A549 (cell line): ENCODE results near the gene KDM6B. TPM values are rescaled to one million over a fixed set of nuclear protein-coding genes. Genes with fewer than 3 reads are reported as not detected.

Experiments
- ATAC-seq, 2 experiments: fragments of 200-7000 bp in 1 of 2; fragments of >200 bp in 1 of 2; cut with Nextera tagmentation in 1 of 2; cut with Tn5 transposase in 1 of 2; 3 replicates each; pipeline versions ENCODE4 v1.8.0 to v1.9.1; 2018 to 2020; ENCODE audit warnings: mild to moderate bottlenecking in 1 of 2, moderate library complexity in 1 of 2
- CTCF ChIA-PET: fragments of 300-600 bp; sonication (Branson Sonifier 250); formaldehyde crosslinking; extraction: SDS; loops from one replicate; lab custom pipeline; 2021; ENCODE audit warnings: antibody characterized with exemption, inconsistent platforms; lab: Yijun Ruan, JAX
- POLR2A ChIA-PET: fragments of 350-600 bp; formaldehyde crosslinking; extraction: SDS; loops from one replicate; lab custom pipeline; 2021; ENCODE audit warnings: antibody characterized with exemption, inconsistent platforms; lab: Yijun Ruan, JAX
- DNase-seq, 2 experiments: peaks; one replicate each; pipeline versions ENCODE4 v3.0.0 to v3.0.0-alpha.2; 2011 to 2016; ENCODE audit warnings: low read depth in 1 of 2, low spot score in 1 of 2
- FAIRE-seq: peaks from 2 replicates; lab custom pipeline; 2011; peaks lifted over from hg19 to GRCh38; lab: Jason Lieb, UNC
- H3K27ac ChIP-seq, 2 experiments: fragments of >200 bp; sonication (Bioruptor Twin); formaldehyde crosslinking; 3 replicates each; pipeline ENCODE4 v1.5.1; 2016 to 2017
- H3K4me1 ChIP-seq: fragments of >200 bp; sonication (Bioruptor Twin); formaldehyde crosslinking; 3 replicates; pipeline ENCODE4 v1.6.1; 2016
- H3K4me2 ChIP-seq: fragments of >200 bp; sonication (Bioruptor Twin); formaldehyde crosslinking; 3 replicates; pipeline ENCODE4 v1.6.1; 2016
- H3K4me3 ChIP-seq: fragments of >200 bp; sonication (Bioruptor Twin); formaldehyde crosslinking; 3 replicates; pipeline ENCODE4 v1.5.1; 2016
- H3K9me3 ChIP-seq: fragments of >200 bp; sonication (Bioruptor Twin); formaldehyde crosslinking; 3 replicates; pipeline ENCODE4 v1.6.1; 2016
- BHLHE40 ChIP-seq: IDR thresholded peaks from 2 replicates; pipeline ENCODE4 v1.6.1; 2012; ENCODE audit warnings: low read depth, low read length, inconsistent platforms
- CBX2 ChIP-seq: fragments of 200-600 bp; sonication (generic); IDR thresholded peaks from 2 replicates; pipeline ENCODE4 v1.6.1; 2016; ENCODE audit warnings: low read depth, mild to moderate bottlenecking, borderline replicate concordance
- CBX8 ChIP-seq: fragments of 200-600 bp; sonication (generic); IDR thresholded peaks from 2 replicates; pipeline ENCODE4 v1.6.1; 2016
- CEBPB ChIP-seq, 2 experiments: fragments of >200 bp in 1 of 2; sonication (Bioruptor Twin) in 1 of 2; formaldehyde crosslinking in 1 of 2; IDR thresholded peaks; 2 replicates each; pipeline ENCODE4 v1.6.1; 2012 to 2016
- CHD2 ChIP-seq: fragments of 150-350 bp; IDR thresholded peaks from 2 replicates; pipeline ENCODE4 v1.6.1; 2014; ENCODE audit warnings: low read length; ENCODE audit not compliant: partially characterized antibody
- HEYL ChIP-seq: fragments of 250-450 bp; sonication (Bioruptor Pico); IDR thresholded peaks from 2 replicates; pipeline ENCODE4 v1.8.0; 2021; ENCODE audit warnings: mild to moderate bottlenecking, moderate library complexity
- HOXA7 ChIP-seq: fragments of 250-450 bp; sonication (Bioruptor Pico); IDR thresholded peaks from 2 replicates; pipeline ENCODE4 v1.5.0; 2020; ENCODE audit warnings: mild to moderate bottlenecking, moderate library complexity
- MAFK ChIP-seq: fragments of 450-650 bp; IDR thresholded peaks from 2 replicates; pipeline ENCODE4 v1.6.1; 2014; ENCODE audit not compliant: partially characterized antibody
- NR3C1 ChIP-seq: fragments of >200 bp; sonication (Bioruptor Twin); formaldehyde crosslinking; IDR thresholded peaks from 3 replicates; pipeline ENCODE4 v1.6.1; 2017
- PHF8 ChIP-seq: fragments of 200-600 bp; sonication (generic); IDR thresholded peaks from 2 replicates; pipeline ENCODE4 v1.6.1; 2016; ENCODE audit warnings: low read depth, mild to moderate bottlenecking, antibody characterized with exemption, moderate library complexity, borderline replicate concordance
- POLR2A ChIP-seq: IDR thresholded peaks from 2 replicates; pipeline ENCODE4 v1.6.1; 2012; ENCODE audit warnings: mild to moderate bottlenecking, low read length
- POLR2AphosphoS2 ChIP-seq: conservative IDR thresholded peaks from 2 replicates; pipeline ENCODE4 v1.6.1; 2012; ENCODE audit warnings: low read length, improper control_type of control experiment, inconsistent platforms
- RARB ChIP-seq: fragments of 250-450 bp; sonication (Bioruptor Pico); IDR thresholded peaks from 2 replicates; pipeline ENCODE4 v1.8.0; 2021; ENCODE audit warnings: mild to moderate bottlenecking, moderate library complexity
- REST ChIP-seq: fragments of 200-600 bp; sonication (generic); IDR thresholded peaks from 2 replicates; pipeline ENCODE4 v1.6.1; 2016; ENCODE audit warnings: antibody characterized with exemption, mild to moderate bottlenecking, moderate library complexity
- ZSCAN20 ChIP-seq: fragments of 250-450 bp; sonication (Bioruptor Pico); IDR thresholded peaks from 2 replicates; pipeline ENCODE4 v1.8.0; 2022; ENCODE audit warnings: mild to moderate bottlenecking, moderate library complexity
- WGBS: methylation state at CpG from one replicate; pipeline ENCODE4 v1.1.6; 2017; ENCODE audit errors: missing lambda C conversion rate; 5-methylcytosine and 5-hydroxymethylcytosine counted together
- polyA plus RNA-seq, 4 experiments: library from polyadenylated mRNA; depleted of rRNA in 3 of 4; stranded (reverse); fragments of >200 nt; fragmentation: RNase III in 1 of 4; extraction: RNeasy Plus Mini Kit Qiagen cat#74134 plus additional on column Dnase treatment in 1 of 4; gene quantifications; 2 replicates in 3 of 4; 3 replicates in 1 of 4; pipeline ENCODE4 v1.2.3, GENCODE V29; 2011 to 2017
- TF ChIP-seq, protein P1 (sequence below): fragments of >200 bp; sonication (Bioruptor Twin); formaldehyde crosslinking; IDR thresholded peaks from 3 replicates; pipeline ENCODE4 v1.5.1; 2016
- TF ChIP-seq, protein P2 (sequence below): fragments of >200 bp; sonication (Bioruptor Twin); formaldehyde crosslinking; IDR thresholded peaks from 3 replicates; pipeline ENCODE4 v1.6.1; 2016

KDM6B gene
- polyA plus RNA-seq, 2 of the 4 experiments (the other 2 are of a cell fraction), result 1.3 to 8.8 TPM

DNA sequence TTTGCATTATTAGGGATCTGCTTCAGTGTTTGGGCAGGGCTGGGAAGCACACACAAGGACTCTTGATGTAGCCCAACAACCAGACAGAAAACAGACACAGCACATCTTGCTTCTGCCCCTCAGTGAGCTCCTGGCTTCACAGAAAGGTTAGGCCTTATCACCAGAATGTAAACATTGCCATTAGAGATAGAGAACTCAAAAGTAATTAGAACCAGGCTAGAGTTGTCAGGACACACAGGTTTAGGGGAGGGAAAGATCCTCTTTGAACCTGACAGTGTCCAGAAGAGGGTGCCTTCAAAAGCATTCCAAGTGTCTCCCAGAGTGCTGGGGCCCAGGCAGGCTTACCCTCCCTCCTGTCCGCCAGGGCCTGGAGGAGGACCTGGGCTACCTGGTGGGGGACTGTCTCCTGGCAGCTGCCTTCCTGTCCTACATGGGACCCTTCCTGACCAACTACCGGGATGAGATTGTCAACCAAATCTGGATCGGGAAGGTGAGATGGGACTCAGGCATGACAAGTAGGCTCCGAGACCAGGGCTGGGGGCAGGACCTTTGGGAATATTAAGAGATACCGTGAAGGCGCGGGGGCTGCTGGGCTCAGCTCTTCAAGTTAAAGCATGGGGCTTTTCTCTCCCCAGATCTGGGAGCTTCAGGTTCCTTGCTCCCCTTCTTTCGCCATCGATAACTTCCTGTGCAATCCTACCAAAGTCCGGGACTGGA is 16.9 kb upstream of the KDM6B start:
- Histone ChIP-seq H3K27ac (no peak overlapping the region), H3K4me2 (no peak overlapping the region), H3K9me3 (no peaks in the 10 kb centered on the region), H3K4me3 (no peak overlapping the region), H3K4me1 (no peaks in the 10 kb centered on the region)
- 89% methylated on average over 10 of the region's 10 CpGs for WGBS
- DNase-seq, result no peak
- no peak for TF ChIP-seq CBX2
- FAIRE-seq, result no peak
- POLR2A ChIA-PET, result interaction anchor here (1.6 to 1.7 kb wide), 2 partner anchors 40 to 131 kb away, joined by 3 to 6 read pairs; partner anchors contain the start of gene NAA38
- no peak for ATAC-seq
- CTCF ChIA-PET, result interaction anchor here (1.0 to 12.3 kb wide), 16 partner anchors 8 to 243 kb away, joined by 3 to 122 read pairs (median 8); partner anchors contain the start of genes CYB5D1 and NAA38

DNA sequence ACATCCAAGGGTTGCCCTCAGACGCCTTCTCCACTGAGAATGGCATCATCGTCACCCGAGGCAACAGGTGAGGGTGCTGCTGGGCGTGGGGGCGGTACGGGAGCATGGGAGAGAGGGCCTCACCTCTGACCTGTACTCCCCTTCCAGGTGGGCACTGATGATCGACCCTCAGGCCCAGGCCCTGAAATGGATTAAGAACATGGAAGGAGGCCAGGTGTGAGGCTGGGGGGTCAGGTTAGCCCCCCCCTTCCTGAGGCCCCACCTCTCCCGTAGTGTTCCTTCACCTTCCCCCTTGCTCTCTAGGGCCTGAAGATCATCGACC is 16.4 kb upstream of the KDM6B start:
- WGBS, result 75% methylated on average over 9 of the region's 9 CpGs
- no peak for FAIRE-seq
- POLR2A ChIA-PET, result no interaction called here
- Histone ChIP-seq H3K4me2 (no peak overlapping the region), H3K4me1 (no peaks in the 10 kb centered on the region), H3K9me3 (no peaks in the 10 kb centered on the region), H3K27ac (no peak overlapping the region), H3K4me3 (no peak overlapping the region)
- ATAC-seq, result no peak
- no peak for TF ChIP-seq HOXA7 (CRISPR knock-in tag)
- no peak for TF ChIP-seq HEYL
- TF ChIP-seq NR3C1, result no peak
- TF ChIP-seq CEBPB (IDR thresholded peaks at IDR 0.05), result no peak
- TF ChIP-seq POLR2A, result no peak
- no peak for TF ChIP-seq CHD2
- no peak for TF ChIP-seq ZSCAN20 (CRISPR knock-in tag)
- TF ChIP-seq POLR2AphosphoS2, result no peak
- TF ChIP-seq RARB (CRISPR knock-in tag), result no peak
- TF ChIP-seq, protein P1, sequence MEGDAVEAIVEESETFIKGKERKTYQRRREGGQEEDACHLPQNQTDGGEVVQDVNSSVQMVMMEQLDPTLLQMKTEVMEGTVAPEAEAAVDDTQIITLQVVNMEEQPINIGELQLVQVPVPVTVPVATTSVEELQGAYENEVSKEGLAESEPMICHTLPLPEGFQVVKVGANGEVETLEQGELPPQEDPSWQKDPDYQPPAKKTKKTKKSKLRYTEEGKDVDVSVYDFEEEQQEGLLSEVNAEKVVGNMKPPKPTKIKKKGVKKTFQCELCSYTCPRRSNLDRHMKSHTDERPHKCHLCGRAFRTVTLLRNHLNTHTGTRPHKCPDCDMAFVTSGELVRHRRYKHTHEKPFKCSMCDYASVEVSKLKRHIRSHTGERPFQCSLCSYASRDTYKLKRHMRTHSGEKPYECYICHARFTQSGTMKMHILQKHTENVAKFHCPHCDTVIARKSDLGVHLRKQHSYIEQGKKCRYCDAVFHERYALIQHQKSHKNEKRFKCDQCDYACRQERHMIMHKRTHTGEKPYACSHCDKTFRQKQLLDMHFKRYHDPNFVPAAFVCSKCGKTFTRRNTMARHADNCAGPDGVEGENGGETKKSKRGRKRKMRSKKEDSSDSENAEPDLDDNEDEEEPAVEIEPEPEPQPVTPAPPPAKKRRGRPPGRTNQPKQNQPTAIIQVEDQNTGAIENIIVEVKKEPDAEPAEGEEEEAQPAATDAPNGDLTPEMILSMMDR, result no peak
- no peak for DNase-seq
- CTCF ChIA-PET, result interaction anchor here (0.6 to 24.7 kb wide), 13 partner anchors 8 to 243 kb away, joined by 3 to 677 read pairs (median 8); partner anchors contain the start of genes KDM6B and NAA38

- Histone ChIP-seq H3K4me1 (no peaks in the 10 kb centered on the region), H3K27ac (no peak overlapping the region), H3K4me3 (no peak overlapping the region), H3K9me3 (no peaks in the 10 kb centered on the region), H3K4me2 (no peak overlapping the region)
- no peak for FAIRE-seq
- DNase-seq, result no peak
- POLR2A ChIA-PET, result no interaction called here
- 48% methylated on average over 10 of the region's 10 CpGs for WGBS
- CTCF ChIA-PET, result interaction anchor here (0.6 to 24.7 kb wide), 13 partner anchors 9 to 701 kb away, joined by 3 to 677 read pairs (median 8); partner anchors contain the start of genes KDM6B and NAA38
- TF ChIP-seq MAFK, result no peak
- TF ChIP-seq, protein P2, sequence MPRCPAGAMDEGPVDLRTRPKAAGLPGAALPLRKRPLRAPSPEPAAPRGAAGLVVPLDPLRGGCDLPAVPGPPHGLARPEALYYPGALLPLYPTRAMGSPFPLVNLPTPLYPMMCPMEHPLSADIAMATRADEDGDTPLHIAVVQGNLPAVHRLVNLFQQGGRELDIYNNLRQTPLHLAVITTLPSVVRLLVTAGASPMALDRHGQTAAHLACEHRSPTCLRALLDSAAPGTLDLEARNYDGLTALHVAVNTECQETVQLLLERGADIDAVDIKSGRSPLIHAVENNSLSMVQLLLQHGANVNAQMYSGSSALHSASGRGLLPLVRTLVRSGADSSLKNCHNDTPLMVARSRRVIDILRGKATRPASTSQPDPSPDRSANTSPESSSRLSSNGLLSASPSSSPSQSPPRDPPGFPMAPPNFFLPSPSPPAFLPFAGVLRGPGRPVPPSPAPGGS, result no peak
- no peak for TF ChIP-seq BHLHE40
- TF ChIP-seq POLR2A, result no peak
- TF ChIP-seq PHF8, result no peak
- TF ChIP-seq REST, result no peak
- no peak for TF ChIP-seq CBX8
- no peak for ATAC-seq
Measured at GRCh38 chr17:7818026-7818425, 16.0 kb upstream of the KDM6B start.
